HEK293T (cell line): ENCODE measurements around the gene PTGR3.
A peak's percentile ranks its signal among the peaks of the same experiment; 100 is the strongest.

Source experiments
- CTCF ChIA-PET: fragments of 350-600 bp; formaldehyde crosslinking; extraction: SDS; loops from one replicate; lab custom pipeline; 2021; ENCODE audit warnings: antibody characterized with exemption, inconsistent platforms; lab: Yijun Ruan, JAX
- POLR2A ChIA-PET: fragments of 350-600 bp; formaldehyde crosslinking; extraction: SDS; loops from one replicate; lab custom pipeline; 2020; ENCODE audit warnings: antibody characterized with exemption, inconsistent platforms; lab: Yijun Ruan, JAX
- DNase-seq: peaks from one replicate; pipeline ENCODE4 v3.0.0; 2012; ENCODE audit warnings: mixed read lengths; ENCODE audit errors: extremely low spot score
- ARNT ChIP-seq: fragments of 450-650 bp; IDR thresholded peaks from 2 replicates; pipeline ENCODE4 v1.6.1; 2017; ENCODE audit warnings: mild to moderate bottlenecking
- CTBP1 ChIP-seq: fragments of 450-650 bp; IDR thresholded peaks from 2 replicates; pipeline ENCODE4 v1.6.1; 2016; ENCODE audit warnings: borderline replicate concordance
- ELF4 ChIP-seq: fragments of 450-650 bp; IDR thresholded peaks from 2 replicates; pipeline ENCODE4 v1.6.1; 2017; ENCODE audit warnings: antibody characterized with exemption
- FOXA1 ChIP-seq: fragments of 450-650 bp; IDR thresholded peaks from 2 replicates; pipeline ENCODE4 v1.6.1; 2016; ENCODE audit warnings: mild to moderate bottlenecking
- FOXK2 ChIP-seq: fragments of 450-650 bp; IDR thresholded peaks from 2 replicates; pipeline ENCODE4 v1.6.1; 2016; ENCODE audit warnings: mild to moderate bottlenecking
- FOXM1 ChIP-seq: fragments of 450-650 bp; IDR thresholded peaks from 2 replicates; pipeline ENCODE4 v1.6.1; 2017; ENCODE audit warnings: mild to moderate bottlenecking, borderline replicate concordance
- HDGF ChIP-seq: fragments of 450-650 bp; IDR thresholded peaks from 2 replicates; pipeline ENCODE4 v1.6.1; 2017; ENCODE audit warnings: antibody characterized with exemption, borderline replicate concordance
- L3MBTL2 ChIP-seq: fragments of 450-650 bp; conservative IDR thresholded peaks from 2 replicates; pipeline ENCODE4 v1.6.1; 2016; ENCODE audit warnings: mild to moderate bottlenecking
- LEF1 ChIP-seq: fragments of 450-650 bp; IDR thresholded peaks from 2 replicates; pipeline ENCODE4 v1.6.1; 2017; ENCODE audit warnings: mild to moderate bottlenecking, borderline replicate concordance
- NFRKB ChIP-seq: fragments of 450-650 bp; IDR thresholded peaks from 2 replicates; pipeline ENCODE4 v1.6.1; 2016; ENCODE audit warnings: mild to moderate bottlenecking, moderate library complexity
- SP1 ChIP-seq: fragments of 450-650 bp; IDR thresholded peaks from 2 replicates; pipeline ENCODE4 v1.6.1; 2017
- SUZ12 ChIP-seq: fragments of 450-650 bp; IDR thresholded peaks from 2 replicates; pipeline ENCODE4 v1.6.1; 2016; ENCODE audit warnings: mild to moderate bottlenecking
- TARDBP ChIP-seq: fragments of 450-650 bp; IDR thresholded peaks from 2 replicates; pipeline ENCODE4 v1.6.1; 2016
- ZNF384 ChIP-seq: fragments of 450-650 bp; IDR thresholded peaks from 2 replicates; pipeline ENCODE4 v1.6.1; 2016
- TF ChIP-seq, protein P1 (sequence below): fragments of 450-650 bp; IDR thresholded peaks from 2 replicates; pipeline ENCODE4 v1.6.1; 2016

Gene PTGR3

DNA sequence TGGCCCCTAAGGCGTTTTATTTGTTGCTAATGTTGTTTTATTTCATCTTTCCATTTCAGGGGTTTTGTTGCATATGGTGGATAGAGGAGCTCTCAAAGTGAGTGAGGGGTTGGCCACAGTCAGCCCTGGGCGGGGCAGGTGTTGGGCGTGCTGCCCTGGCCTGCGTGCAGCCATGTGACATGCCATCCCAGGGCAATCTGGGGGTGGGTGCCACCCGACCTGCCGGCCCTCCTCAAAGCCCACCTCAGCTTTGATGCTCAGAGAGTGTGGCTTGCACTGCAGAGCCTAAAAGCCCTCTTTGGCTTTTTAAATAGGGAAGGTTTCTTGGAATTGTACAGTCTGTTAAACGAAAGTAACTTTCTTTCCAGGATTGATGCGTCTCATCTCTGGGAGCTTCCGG lies 20.0 kb upstream of the PTGR3 start:
- no peak for TF ChIP-seq ZNF384
- TF ChIP-seq FOXM1, result no peak
- no peak for TF ChIP-seq TARDBP
- TF ChIP-seq, protein P1, sequence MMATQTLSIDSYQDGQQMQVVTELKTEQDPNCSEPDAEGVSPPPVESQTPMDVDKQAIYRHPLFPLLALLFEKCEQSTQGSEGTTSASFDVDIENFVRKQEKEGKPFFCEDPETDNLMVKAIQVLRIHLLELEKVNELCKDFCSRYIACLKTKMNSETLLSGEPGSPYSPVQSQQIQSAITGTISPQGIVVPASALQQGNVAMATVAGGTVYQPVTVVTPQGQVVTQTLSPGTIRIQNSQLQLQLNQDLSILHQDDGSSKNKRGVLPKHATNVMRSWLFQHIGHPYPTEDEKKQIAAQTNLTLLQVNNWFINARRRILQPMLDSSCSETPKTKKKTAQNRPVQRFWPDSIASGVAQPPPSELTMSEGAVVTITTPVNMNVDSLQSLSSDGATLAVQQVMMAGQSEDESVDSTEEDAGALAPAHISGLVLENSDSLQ, result no peak
- no peak for TF ChIP-seq FOXA1
- TF ChIP-seq SP1, result no peak
- no peak for TF ChIP-seq HDGF
- no peak for TF ChIP-seq NFRKB
- TF ChIP-seq FOXK2, result no peak
- TF ChIP-seq LEF1, result no peak
- TF ChIP-seq SUZ12, result no peak
- TF ChIP-seq L3MBTL2, result no peak
- no peak for TF ChIP-seq ELF4
- no peak for TF ChIP-seq ARNT
- TF ChIP-seq CTBP1, result no peak
- DNase-seq, result no peak
- ChIA-PET POLR2A (no interaction called here), CTCF (interaction anchor here (0.6 kb wide), 1 partner anchor 17 kb away, joined by 4 read pairs; no protein-coding TSS in a partner anchor)

DNA sequence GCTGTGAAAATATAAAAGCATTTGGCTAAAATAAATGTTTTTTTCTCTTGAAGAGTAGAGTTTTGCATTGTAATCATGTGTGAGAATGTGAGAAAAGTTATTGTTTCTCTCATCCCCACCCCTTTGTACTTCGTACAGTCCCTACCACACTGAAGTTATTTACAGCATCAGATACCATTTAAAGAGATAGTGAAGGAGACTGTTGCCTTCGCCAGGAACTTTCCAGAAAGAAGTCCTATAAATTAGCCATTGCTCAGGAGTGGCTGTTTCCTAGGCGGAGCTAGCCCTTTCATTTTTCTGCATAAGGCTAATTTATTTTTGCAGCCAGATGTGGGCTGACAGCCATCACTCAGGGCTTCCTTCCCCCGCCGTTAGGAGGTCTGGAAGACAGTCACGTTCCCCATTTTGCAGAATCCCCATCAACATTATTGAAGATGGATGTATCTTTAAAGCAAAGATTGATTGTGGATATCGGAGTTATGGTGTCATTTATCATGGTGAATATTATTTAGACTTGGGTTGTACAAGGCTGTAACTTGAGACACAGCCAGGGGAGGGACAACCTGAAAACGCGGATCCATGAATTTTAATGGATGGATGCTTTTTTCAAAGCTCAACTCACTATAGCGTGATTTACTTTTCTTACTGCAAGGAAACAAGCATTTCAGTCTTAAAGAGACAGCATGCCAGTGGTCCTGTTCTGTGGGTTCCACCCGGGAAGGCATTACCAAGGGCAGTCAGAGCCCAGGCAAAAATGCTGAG lies 18.8 kb upstream of the PTGR3 start:
- no peak for DNase-seq
- POLR2A ChIA-PET, result no interaction called here
- CTCF ChIA-PET, result no interaction called here
- no peak for TF ChIP-seq FOXA1
- no peak for TF ChIP-seq TARDBP
- no peak for TF ChIP-seq FOXM1
- no peak for TF ChIP-seq ELF4
- TF ChIP-seq ARNT, result no peak
- TF ChIP-seq, protein P1, result peak; percentile 65
- TF ChIP-seq SP1, result no peak

DNA sequence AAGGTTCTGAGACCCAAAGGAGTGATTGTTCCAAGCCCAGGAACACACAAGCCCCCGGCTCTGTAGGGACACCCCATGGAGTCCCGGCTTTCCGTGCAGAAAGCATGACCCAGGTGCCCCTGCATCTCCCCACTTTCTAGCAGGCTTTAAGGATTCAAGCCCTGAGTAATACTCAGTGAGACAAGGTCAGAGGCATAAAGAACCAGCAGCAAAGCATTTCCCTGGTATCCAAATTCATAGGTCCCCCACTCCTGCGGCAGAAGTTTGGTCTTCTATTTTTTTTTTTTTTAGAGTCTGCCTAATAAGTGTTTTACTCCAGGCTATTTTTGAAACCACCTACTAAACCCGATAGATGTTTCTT lies 18.0 kb upstream of the PTGR3 start:
- ChIA-PET CTCF (no interaction called here), POLR2A (no interaction called here)
- TF ChIP-seq ARNT, result no peak
- no peak for TF ChIP-seq NFRKB
- TF ChIP-seq FOXM1, result no peak
- no peak for TF ChIP-seq HDGF
- no peak for TF ChIP-seq L3MBTL2
- TF ChIP-seq, protein P1, result no peak
- no peak for TF ChIP-seq CTBP1
- TF ChIP-seq SP1, result no peak
- TF ChIP-seq TARDBP, result no peak
- TF ChIP-seq ELF4, result no peak
- no peak for DNase-seq

DNA sequence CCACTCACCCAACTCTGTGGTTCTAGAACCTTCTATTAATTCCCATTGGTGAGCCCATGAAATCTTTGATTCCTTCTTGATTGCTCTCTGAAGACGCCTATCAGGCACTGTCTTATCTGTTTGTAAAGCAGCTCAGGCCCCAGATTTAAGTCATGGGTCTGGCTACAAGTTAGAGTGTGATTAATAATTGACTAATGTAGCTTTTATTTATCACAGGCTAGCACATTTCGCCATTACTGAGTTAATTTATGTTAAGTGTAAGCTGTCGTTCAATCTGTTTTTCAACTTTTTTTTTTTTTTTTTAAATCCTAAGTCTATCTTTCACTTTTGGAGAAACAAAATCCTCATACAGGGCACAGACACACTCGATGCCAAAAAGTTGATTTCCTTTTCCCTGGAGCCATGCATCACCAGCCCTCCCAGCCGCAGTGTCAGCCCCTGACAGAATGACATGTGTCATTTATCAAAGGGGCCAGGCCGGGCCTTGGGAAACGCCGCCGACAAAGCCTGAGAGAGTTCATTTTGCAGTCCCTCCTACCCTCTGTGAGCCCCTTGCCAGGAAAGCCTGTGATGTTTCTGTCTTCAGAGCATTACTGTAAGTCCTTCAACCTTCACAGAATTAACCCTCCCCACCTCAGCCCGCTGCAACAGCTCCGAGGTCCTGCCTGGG lies 17.5 kb upstream of the PTGR3 start:
- CTCF ChIA-PET, result interaction anchor here (0.7 kb wide), 1 partner anchor 1188 kb away, joined by 8 read pairs; no protein-coding TSS in a partner anchor
- TF ChIP-seq ZNF384, result no peak
- TF ChIP-seq, protein P1, result peak; percentile 80
- no peak for TF ChIP-seq FOXK2
- POLR2A ChIA-PET, result no interaction called here
- no peak for DNase-seq

DNA sequence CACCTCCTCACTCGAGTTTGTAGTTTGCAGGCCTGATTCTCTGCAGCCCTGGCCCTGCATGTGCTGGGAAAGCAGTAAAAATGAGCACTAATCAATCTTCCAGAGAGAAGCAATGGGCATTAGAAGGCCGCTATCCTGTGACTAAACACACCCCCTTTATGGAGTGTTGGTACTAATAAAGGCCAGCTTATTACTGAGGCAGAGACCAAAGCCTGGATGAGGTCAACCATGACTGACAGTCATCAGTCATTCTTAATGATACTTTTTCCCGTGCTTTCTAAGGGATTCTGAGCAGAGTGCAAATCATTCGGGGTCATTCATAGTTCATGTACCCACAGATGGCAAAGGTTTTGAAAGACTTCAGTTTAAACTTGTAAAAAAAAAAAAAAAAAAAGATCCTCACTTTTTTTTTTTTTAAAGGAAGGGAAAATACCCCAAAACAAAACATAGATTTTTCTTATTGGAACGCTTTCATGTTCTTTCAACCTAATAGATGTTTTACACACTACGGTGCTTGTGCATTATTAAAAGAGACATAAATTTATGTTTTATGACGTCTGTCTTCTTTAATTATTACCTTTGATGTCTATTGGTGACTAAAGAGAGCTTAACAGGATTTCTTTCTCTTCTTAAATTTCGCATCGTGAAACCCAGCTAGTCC lies 14.9 kb upstream of the PTGR3 start:
- ChIA-PET POLR2A (no interaction called here), CTCF (no interaction called here)
- TF ChIP-seq, protein P1, result peak; percentile 95
- no peak for TF ChIP-seq HDGF
- TF ChIP-seq ZNF384, result peak; percentile 86
- TF ChIP-seq ARNT, result 0 out of 2 replicates have a peak, but pooled peaks have one; percentile 5
- no peak for TF ChIP-seq FOXK2
- TF ChIP-seq CTBP1, result peak; percentile 83; the same call in 1 of the 2 replicates
- DNase-seq, result peak; percentile 44
